Colonic mucosa (tissue), 4 donors: ENCODE data around the gene MRO. TPM values are rescaled to one million over a fixed set of nuclear protein-coding genes. Genes with fewer than 3 reads are reported as not detected.

ENCODE experiments used
- DNase-seq: peaks from one replicate; pipeline ENCODE4 v3.0.0-alpha.2; 2020
- H3K27ac ChIP-seq: fragments of 200-600 bp; one replicate; pipeline ENCODE4 v1.8.0; 2021
- H3K27me3 ChIP-seq: fragments of 200-600 bp; one replicate; pipeline ENCODE4 v1.8.0; 2021
- H3K36me3 ChIP-seq: fragments of 200-600 bp; one replicate; pipeline ENCODE4 v1.8.0; 2021
- H3K4me1 ChIP-seq: fragments of 200-600 bp; one replicate; pipeline ENCODE4 v1.8.0; 2021; ENCODE audit warnings: mild to moderate bottlenecking
- H3K4me3 ChIP-seq: fragments of 200-600 bp; one replicate; pipeline ENCODE4 v1.8.0; 2021
- H3K9ac ChIP-seq, 2 donors: one replicate each; pipeline ENCODE4 v1.7.0; 2013; ENCODE audit warnings: control low read depth in 2 of 2, low read depth in 2 of 2, low read length in 2 of 2
- H3K9me3 ChIP-seq: fragments of 200-600 bp; one replicate; pipeline ENCODE4 v1.8.0; 2021
- intact Hi-C: fragments of 100-400 bp; cut with DNase I; formaldehyde crosslinking; loops from one replicate; pipeline ENCODE4 v1.14.1; 2022
- total RNA-seq, 2 donors: library from RNA; stranded (reverse); fragmentation: NEBNext Ultra II Directional in 1 of 2; extraction: Animal tissue kit (Norgen Biotek cat#: 25700) in 1 of 2; gene quantifications; one replicate each; pipeline ENCODE4 v1.2.1, GENCODE V29; 2021
- TF ChIP-seq, protein P1 (sequence below): fragments of 200-600 bp; IDR thresholded peaks from one replicate; pipeline ENCODE4 v1.8.0; 2022; ENCODE audit warnings: antibody characterized with exemption, mild to moderate bottlenecking
- donor health status: healthy.
- donor health status: DM: no; HTN: no; CAD: no.
- donor health status: DM: no; HTN: no; CAD: no.

Gene MRO
- total RNA-seq, 2 donors from 2014 or later = 0.05 to 0.21 TPM

DNA sequence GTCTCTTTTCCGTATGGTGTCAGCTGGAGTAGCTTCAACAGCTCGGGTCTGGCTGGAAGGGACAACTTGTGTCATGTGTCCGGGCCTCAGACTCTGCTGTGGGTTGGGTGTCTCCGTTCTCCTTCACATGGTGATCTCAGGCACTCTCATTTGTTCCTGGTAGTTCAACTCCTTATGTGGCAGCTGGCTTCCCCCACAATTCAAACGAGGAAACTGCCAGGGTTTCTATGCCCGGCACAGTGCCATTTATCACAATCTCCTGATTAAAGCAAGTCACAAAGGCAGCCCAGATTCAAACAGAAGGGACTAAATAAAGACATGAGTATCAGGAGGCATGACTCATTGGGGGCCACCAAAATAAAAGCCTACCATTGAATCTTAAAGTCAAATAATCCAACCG, 22.7 kb downstream of the MRO start:
- H3K36me3 ChIP-seq = no peaks in the 10 kb centered on the region
- H3K9me3 ChIP-seq = no peaks in the 10 kb centered on the region
- intact Hi-C loops = no loop called here
- no peaks in the 10 kb centered on the region for H3K4me1 ChIP-seq
- no peak overlapping the region for H3K4me3 ChIP-seq
- H3K27ac ChIP-seq = no peak overlapping the region
- no peaks in the 10 kb centered on the region for H3K27me3 ChIP-seq
- DNase-seq = no peak
- TF ChIP-seq, protein P1, sequence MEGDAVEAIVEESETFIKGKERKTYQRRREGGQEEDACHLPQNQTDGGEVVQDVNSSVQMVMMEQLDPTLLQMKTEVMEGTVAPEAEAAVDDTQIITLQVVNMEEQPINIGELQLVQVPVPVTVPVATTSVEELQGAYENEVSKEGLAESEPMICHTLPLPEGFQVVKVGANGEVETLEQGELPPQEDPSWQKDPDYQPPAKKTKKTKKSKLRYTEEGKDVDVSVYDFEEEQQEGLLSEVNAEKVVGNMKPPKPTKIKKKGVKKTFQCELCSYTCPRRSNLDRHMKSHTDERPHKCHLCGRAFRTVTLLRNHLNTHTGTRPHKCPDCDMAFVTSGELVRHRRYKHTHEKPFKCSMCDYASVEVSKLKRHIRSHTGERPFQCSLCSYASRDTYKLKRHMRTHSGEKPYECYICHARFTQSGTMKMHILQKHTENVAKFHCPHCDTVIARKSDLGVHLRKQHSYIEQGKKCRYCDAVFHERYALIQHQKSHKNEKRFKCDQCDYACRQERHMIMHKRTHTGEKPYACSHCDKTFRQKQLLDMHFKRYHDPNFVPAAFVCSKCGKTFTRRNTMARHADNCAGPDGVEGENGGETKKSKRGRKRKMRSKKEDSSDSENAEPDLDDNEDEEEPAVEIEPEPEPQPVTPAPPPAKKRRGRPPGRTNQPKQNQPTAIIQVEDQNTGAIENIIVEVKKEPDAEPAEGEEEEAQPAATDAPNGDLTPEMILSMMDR = no peak
- H3K9ac ChIP-seq = no peak overlapping the region

DNA sequence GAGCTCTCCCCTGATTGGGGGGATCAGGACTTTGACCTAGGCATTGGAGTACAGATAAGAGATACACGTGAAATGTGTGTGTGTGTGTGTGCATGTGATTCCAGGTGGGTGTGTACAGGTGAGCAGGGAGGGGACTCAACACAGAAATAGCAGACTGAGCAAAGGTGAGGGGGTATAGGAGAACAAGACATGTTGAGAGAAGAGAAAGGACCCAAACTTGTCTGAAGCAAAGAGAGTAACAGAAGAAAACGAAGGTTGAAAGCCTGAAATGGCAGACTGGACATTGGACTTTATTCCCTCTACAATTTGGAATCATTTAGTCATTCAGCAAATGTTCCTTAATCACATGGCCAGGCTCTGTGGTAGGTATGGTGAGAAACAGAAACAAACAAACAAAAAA, 23.3 kb downstream of the MRO start:
- no peaks in the 10 kb centered on the region for H3K27me3 ChIP-seq
- H3K27ac ChIP-seq = no peak overlapping the region
- no peak overlapping the region for H3K4me3 ChIP-seq
- no peaks in the 10 kb centered on the region for H3K36me3 ChIP-seq
- H3K9me3 ChIP-seq = no peaks in the 10 kb centered on the region
- DNase-seq = peak; percentile 27
- intact Hi-C loops = no loop called here
- no peak overlapping the region for H3K9ac ChIP-seq
- H3K4me1 ChIP-seq = no peaks in the 10 kb centered on the region
- TF ChIP-seq, protein P1 = no peak

DNA sequence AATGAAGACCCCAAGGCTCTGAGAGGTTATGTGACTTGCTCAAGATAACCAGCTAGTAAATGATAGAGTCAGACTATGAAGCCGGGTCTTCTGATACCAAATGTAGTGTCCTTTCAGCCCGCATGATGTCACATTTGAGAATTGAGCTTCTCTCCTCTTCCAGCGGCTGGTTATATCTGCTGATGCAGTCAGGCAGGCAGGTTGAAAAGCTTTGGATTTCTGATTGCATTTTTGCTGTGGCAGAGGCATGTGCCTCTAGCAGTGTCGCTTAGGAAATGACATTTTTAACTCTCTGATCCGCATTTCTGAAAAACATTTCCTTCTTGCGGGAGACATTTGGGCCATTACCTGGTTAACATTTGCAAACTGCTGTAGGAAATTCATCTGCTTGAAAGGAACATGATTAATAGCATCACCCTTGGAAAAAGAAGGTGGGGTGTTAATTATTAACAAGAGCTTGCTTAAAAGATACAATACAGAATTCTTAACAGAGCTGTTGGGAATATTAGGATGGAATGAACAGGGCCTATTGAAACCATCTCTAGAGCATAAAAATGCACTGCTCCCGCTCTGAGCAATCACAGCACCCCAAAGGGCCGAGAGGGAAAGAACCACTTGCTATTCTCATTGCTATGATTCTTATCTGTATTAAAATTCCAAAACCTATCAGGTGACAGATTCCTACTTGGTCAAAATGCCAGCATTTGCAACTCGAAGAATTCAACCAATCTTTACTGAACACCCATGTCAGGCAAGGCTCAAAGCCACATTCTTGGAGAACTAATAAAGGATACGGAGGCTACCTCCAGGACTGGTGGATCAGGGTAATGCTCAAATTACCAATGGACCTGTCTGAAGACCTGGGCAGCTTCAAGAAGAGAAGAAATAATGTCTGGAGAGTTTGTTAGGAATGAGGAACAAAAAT, 25.9 kb downstream of the MRO start:
- no peak overlapping the region for H3K9ac ChIP-seq
- H3K4me1 ChIP-seq = no peaks in the 10 kb centered on the region
- intact Hi-C loops = no loop called here
- no peak overlapping the region for H3K4me3 ChIP-seq
- H3K9me3 ChIP-seq = no peaks in the 10 kb centered on the region
- DNase-seq = no peak
- no peak overlapping the region for H3K27ac ChIP-seq
- no peaks in the 10 kb centered on the region for H3K27me3 ChIP-seq
- H3K36me3 ChIP-seq = no peaks in the 10 kb centered on the region
- TF ChIP-seq, protein P1 = no peak

DNA sequence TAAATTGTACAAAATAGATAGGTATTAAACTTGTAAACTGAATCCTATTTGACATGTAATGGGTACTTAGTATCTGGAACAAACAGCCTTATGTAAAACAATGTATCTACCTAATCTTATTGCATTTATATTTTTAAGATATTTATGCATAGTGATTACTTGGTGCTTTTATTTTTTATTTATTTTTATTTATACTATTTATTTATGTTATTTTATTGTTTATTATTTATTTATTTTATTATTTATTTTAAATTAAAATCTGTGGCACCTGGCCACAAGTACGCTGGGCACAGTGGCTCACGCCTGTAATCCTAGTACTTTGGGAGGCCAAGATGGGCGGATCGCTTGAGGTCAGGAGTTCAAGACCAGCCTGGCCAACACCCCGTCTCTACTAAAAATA, 26.9 kb downstream of the MRO start:
- Histone ChIP-seq H3K9me3 (no peaks in the 10 kb centered on the region), H3K4me3 (no peak overlapping the region), H3K27me3 (no peaks in the 10 kb centered on the region), H3K4me1 (no peaks in the 10 kb centered on the region), H3K27ac (no peak overlapping the region), H3K9ac (no peak overlapping the region), H3K36me3 (no peaks in the 10 kb centered on the region)
- TF ChIP-seq, protein P1 = no peak
- intact Hi-C loops = no loop called here
- no peak for DNase-seq

DNA sequence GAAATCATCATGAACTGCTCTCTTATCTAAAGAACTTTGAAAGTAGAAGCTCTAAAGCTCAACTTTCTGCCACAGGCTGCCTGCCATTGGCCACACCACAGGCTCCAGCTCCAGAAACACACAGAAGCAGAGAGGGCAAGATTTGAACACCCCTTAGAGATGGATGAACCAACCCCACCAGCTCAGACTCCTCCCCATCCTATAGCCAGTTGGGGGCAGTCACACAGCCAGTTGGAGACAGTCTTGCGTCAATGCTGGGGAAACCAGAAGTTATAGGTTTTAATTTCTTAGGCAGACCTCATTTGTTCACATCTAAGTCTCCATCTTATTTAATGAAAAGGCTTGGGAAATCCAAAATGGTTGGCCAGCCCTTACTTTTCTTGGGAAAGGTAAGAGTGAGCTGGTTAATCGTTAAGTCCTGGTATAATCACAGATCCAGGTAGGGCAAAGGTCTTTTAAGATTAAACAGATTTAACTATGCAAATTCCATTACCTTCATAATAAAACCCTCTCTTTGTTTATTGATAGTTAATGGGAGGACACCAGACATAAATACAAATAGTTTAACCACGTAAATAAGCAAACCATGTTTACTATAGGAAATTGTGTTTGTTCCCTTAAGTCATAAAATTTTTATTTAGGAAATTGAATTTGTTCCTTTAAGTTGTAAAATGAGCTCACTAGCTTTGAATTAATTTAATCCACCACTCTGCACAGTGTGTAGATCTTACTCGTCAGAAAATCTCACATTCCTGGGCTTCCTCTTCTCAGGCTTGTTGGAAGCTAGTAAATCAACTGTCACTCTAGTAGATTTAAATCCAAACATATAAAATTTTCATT, 28.0 kb downstream of the MRO start:
- DNase-seq = no peak
- Histone ChIP-seq H3K4me3 (no peak overlapping the region), H3K4me1 (no peaks in the 10 kb centered on the region), H3K27ac (peak overlapping the region; percentile 51), H3K9ac (no peak overlapping the region), H3K27me3 (no peaks in the 10 kb centered on the region), H3K9me3 (no peaks in the 10 kb centered on the region), H3K36me3 (no peaks in the 10 kb centered on the region)
- TF ChIP-seq, protein P1 = no peak
- intact Hi-C loops = no loop called here
